ENCODE measurements around the gene ABI3BP.
"Not testable (repeated sequence)": the region's sequence is repeated elsewhere in the genome, so short reads cannot be mapped to it uniquely, and the experiment has no call there.

ABI3BP gene

DNA sequence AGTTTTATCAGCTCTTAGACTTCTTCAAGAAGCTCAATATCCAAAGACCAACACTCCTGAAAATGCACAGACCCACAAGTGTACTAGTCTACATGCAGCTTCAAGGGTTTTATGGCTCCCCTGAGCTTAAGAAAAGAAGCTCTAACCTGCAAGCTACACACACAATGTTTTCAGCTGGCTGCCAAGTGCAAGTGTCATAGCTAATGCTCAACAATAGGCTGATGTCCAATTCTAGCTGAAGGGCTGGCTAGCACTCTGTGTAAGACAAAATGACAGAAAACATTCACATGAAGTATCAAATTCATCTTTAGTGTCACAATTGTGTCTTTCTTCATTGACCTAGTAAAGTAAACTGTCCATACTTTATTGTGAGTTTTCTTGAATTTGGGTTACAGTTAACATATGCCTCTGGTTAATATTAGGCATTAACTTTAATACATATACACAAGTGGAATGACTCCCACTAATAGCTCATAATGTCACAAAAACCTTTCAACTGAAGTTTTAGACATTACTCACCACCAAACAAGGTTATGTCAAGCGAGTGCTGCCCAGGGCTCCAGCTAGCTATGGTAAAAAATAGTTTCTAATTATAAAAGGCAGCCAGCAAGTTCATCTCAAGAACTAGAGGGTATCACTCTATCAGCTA lies 15.1 kb downstream of the ABI3BP start:
- DNase-seq = no peak

DNA sequence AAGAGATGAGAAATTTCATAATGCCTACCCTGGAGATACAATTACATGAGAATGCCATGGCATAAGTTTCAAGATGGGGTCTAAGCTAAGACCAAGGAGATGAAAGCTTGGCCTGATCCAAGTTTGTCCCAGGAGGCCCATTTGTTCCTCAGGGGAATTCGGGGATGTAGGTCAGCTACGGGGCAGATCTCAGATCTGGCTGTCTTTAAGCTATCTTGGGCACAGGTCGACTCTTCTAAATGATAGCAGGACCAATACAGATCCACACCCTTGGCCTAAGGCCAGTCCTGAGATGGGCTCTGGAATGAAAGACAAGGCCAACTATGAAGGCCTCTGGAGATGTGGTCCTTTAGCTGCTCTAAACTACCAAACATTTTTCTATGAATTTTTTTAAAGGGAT lies 16.6 kb downstream of the ABI3BP start:
- no peak for DNase-seq

DNA sequence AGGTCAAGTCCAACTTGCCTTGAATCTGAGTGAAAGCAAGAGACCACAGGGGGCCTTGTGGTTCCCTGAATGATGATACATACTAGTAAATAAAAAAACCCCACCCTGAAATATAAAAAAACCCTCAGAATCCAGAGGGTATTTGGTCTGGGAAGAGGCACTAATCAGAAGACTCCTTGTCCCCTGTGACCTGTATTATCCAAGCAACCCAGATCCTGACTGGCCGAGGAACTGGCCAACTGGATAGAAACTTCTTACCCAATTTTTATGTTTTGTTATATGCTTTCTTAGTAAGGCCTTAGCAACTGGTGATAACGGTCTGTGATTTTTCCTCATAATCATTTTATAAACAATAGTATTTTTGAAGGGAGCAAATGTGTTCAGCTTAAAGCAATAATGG lies 17.5 kb downstream of the ABI3BP start:
- no peak for DNase-seq

DNA sequence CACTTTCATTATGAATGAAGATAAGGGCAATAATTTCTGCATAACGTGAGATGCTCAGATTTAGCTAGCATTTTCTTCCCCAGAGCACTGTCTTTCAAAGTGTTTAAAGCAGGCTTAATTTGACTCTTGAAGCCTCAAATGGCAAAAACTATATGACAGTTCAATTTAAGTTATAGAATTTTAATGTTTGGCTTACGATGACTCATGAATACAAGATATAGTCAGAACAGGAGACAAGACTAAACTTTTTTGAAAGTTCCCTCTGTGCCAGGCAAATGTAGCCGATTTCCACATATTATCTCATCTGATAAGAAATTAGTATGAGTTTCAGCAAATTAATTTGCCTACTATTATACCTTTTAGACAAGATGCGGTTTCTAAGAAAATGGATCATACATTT lies 19.6 kb downstream of the ABI3BP start:
- no peak for DNase-seq

DNA sequence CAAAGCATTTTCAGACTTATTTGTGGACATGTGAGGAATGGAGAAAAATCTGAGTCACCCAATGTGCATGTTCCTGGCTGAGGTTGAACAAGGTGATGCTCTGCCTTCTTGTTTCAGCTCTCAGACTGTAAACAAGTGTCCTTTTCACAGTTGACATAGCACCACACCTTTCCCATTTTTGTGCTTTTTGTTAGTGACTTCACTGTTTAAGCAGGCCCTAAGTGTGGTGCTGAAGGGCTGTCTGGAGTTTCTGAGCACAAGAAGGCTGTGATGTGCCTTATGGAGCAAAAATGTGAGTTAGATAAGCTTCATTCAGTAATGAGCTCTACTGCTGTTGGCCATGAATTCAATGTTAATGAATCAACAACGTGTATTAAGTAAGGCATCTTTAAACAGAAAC lies 20.4 kb downstream of the ABI3BP start:
- no peak for DNase-seq

DNA sequence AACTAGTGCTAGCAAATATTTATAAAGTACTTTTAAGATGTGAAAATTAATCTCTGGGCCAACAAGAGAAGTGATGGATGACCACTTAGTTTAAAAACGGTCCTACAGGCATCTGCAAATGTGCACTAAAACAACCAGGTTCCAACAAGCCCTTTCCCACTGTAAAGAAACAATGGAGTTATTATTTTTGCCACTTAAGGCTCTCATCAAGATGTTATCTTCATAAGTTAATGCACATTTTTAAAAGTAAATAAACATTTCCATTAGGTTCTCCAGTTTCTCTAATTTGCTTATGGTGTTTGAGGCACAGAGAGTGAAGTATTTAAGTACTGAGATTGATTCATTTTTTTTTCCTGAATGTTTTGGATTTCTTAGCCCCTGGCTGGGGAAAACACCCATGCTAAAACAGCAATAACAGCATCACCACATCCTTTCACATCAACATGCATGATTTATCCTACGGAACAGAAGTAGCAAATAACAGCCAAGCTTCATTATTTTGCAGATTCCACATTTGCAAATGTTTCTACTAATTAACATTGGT lies 20.8 kb downstream of the ABI3BP start:
- peak; percentile 8 for DNase-seq

DNA sequence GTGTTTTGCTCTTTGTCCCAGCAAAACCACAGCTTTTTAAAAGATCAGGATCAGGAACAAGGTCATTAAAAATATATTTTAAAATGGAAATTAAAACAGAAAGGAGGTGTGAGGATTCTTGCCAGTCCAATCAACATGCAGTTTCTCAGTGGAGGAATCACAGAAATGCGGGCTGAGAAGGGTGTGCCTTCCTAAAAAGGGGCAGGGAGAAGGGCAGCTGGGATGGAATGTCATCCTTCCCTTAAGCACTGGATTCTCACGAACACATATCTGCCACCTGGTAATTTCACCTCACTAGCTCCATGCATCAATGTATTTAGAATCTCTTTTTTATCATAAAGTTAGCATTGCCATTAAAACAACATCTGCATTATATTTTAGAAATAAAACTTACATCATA lies 21.4 kb downstream of the ABI3BP start:
- no peak for DNase-seq

DNA sequence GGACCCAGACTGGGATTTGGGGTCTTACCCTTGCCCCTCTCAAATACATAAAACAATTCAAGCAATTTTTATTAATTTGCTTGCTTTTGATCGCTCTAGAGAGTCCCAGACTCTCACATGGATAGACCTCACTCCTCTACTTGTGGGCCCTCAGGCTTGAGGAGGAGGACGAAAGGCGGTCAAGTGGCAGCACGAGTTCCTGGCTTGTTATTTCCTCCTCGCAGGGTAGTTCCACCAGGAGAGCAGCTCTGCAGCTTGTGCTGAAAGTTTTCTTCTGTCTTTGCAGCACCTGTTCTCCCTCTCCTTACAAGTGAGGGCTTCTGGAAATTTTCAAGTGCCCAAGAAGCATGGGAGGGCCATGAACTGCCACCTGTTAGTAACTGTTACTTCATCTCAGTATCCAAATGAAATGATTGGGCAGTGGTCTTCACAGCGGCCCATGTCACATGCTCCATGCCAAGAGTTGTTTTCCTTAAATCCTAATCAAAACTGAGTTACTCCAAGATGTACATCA lies 22.7 kb downstream of the ABI3BP start:
- DNase-seq = no peak

DNA sequence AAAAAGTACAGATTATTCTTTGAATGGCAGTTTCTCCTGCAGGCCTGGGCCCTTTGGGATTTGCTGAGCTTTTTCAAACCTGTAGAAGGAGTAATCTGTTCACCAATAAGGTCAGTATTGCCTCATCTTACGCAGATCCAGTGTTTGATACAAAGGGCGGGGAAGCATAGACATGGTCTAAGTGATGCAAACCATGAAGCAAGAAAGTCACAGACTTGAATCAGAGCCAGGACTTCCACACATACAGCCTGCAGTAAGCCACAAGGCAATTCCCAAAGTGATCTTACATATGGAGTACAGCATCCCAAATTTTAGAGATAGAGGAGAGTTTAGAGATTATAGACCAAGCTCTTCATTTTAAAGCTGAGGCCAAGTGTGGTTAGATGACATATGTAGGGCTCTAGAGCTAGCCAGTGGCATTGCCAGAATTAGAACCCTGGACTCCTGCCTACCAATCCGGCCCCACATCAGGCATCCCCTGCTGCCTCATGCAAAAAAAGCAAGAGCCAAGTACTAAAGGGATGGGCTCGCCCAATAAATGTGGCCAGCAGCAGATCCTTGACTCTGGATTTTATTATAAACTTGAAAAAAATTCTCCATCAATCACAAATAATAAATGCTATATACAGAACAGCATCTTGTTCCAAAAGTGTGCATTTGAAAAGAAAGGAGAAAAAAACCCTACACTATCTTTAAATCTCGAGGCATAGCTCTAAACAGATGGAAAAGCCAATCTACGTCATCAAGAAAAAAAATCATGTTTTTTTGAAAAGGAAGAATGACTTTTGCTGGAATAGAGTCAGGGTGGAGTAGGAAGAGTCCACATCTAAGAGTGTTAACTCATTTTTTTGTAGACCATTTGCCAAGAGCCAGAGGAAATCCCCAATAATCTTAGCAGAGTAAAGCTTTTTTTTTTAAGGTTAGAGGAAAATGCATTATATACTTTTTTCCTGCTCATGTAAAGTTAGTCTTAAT lies 24.0 kb downstream of the ABI3BP start:
- DNase-seq = no peak

DNA sequence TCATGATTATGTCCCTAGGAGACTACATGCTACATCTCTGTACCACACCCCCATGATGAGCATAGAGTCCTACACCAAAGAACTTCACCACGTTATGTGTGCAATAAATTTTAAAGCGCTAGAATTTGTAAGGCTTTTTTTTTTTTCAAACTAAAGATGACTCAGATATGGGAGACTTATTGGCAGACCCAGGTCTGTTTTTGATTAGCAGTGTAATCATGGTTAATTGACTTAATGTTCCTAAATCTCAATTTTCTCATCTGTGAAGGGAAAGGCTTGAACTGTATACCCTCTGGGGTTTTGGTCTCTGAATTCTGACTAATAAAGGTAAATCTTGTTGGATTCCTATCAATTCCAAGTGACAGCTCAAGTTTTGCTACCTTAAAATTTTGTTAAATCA lies 26.4 kb downstream of the ABI3BP start:
- DNase-seq = no peak

DNA sequence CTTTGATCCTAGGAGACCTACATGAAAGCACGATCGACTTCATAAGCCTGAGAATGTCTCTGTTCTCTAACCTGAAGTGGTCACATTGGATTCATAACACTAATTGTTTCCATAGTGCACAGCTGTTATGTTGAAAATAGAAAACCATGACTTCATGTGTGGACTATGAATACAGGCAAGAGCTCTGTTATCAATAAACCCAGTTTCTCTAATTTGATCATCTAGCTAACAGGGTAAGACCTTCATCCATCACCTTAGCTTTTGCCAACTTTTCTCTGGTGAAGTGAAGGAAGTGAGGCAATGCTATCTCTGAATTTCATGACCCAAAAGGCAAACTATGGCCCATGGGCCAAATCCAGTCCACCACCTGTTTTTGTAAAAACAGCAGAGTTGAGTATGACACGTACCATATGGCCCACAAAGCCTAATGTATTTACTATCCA lies 27.2 kb downstream of the ABI3BP start:
- DNase-seq = no peak

DNA sequence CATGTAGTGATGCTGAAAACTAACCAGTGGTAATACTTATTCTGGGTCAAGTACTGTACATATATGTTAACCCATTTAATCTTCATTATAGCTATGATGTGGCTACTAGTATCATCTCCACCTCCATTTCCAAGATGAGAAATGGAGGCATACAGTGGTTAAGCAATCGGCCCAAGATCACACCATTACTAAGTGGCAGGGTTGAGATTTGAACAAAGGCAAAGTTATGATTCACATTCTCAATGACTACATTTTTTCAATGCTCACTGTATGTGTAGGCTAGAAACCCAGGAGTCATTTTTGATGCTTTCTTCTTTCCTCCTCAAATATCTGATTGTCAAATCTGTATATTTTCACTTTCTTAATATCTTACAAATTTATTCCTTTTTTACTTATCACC lies 30.2 kb downstream of the ABI3BP start:
- DNase-seq = no peak

DNA sequence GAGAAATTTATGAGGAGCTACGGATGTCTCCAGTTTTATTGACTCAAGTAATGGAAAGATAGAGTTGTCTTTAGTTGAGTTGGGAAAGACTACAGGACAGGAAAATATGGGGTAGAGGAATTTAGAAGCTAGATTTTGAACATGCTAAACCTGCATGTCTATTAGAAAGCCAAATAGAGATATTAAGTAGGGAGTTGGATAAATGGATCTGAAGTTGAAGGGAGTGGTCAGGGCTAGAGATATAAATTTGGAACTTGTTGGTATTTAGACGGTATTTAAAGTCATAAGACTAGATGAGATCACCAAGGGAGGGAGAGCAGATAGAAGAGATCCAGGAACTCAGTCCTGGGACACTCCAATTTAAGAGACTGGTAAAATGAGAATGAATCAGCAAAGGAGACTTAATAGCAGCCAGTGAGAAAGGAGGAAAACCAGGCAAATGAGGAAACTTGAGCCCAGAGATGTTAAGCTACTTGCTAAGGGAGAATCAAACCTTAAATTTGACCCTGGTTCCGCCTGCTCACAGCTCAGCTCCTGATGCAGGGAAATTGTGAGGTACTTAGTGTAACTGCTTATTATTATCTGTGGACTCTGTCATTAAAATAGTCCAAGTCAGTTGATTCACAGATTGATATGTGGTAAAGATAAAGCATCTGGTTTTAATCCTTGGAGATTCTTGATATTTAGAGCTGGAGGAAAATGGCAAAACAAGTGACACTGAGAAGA lies 35.8 kb downstream of the ABI3BP start:
- no peak for DNase-seq

DNA sequence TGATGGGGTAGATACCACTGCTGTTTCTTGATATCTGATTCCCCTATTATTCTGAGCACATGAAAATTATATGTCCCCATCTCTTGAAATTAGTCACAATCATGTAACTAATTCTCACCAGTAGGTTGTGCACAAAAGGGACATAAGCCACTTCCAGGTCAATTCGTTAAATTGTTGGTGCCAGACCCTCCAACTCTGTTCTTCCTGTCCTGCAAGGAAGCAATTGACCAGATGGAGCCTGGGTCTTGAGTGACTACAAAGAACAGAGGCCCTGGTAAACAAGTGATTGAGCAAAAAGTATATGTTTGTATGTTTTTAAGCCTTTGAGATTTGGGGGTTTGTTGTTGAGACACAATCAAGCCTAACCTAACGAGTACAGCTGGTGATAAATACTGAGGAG lies 36.9 kb downstream of the ABI3BP start:
- DNase-seq = no peak

DNA sequence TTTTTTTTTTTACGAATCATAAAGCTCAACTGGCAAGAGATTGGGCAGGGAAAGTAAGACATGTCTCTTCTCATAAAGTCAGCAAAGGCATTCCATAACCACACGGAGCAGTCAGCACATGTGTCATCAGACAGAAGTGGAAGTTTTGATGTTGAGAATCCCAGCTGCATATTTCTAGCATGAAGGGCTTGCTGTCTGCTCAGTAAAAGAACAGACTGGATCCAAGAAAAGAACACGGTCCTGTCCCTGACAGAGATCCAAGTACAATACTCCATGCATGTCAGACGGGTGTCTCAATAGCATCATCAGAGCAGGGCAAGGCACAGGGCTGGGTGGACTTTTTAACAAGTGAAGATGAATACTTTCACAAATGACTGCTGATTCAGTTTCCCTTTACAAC lies 38.2 kb downstream of the ABI3BP start:
- DNase-seq = no peak

DNA sequence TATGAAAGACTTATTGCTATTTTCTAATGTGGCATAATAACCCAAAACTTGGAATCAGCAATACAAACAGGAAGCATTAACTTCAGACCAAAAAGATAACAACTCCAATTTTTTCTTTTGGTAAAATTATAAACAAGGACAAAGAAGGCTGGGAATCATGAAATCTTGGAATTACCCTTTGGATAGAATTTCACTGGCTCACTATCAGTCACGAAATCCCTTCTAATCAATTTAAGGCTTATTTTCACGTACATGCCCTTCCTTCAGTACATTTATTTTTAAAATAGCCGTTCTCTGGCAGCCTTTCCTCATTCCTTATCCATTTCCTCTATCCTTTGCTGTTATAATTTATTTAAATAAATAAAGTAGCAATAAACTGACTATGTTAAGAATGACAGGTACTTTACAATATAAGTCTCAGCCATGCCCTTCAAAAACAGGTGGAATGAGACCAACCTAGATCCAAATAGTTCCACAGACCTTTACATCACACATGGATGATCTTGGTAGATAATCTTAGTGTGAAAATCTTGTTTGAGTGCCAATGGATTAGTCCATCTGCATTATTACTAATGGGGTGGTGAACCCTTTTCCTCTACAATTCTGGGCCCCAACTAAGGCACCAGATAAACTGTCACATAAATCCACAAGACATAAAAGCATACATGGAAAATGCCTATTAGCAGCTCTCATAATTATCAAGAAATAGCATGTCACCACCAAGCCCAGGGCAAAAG lies 38.9 kb downstream of the ABI3BP start:
- no peak for DNase-seq

DNA sequence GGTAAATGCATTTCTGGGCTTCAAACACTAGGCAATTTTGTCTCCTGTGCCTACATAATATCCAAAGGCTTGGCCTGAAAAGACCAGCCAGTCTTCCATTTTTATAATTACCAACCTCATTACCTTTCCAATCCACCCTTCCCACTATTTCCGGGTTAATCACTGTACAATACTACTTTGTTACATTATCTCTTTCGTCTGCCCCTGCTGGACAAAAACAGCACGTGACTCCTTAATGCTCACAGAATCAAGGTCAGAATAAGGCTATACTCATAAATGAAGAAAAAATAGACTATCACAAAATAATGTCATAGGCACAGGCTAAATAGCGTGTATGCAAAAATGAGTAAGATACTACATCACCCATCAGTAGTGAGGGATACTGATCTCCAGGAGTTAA lies 40.1 kb downstream of the ABI3BP start:
- no peak for DNase-seq

DNA sequence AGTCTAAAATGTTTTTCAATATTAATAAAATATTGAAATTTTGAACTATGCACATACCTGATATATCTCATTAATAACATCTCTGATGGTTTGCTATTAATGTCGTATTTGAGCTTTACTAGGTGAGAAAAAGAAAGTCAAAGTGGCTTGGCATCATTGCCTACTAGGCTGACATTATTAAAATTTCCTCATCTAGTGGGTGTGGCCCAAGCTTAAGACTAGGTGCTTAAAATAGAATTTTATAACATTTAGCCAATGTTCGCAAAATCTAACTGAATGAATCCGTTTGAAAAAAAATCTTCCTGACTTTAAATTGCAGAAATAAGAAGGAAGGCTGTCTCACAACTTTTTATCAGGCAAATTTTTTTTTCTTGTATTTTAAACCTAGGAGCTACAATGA lies 46.1 kb downstream of the ABI3BP start:
- DNase-seq = no peak

DNA sequence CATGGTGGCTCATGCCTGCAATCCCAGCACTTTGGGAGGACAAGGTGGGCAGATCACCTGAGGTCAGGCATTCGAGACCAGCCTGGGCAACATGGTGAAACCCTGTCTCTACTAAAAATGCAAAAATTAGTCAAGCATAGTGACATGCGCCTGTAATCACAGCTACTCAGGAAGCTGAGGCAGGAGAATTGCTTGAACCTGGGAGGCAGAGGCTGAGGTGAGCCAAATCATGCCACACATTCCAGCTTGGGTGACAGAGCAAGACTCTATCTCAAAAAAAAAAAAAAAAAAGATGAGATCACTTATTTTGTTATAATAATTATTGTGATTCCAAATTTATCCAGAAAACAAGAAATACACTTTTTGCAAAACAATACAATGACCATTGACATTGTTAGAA lies 47.1 kb downstream of the ABI3BP start:
- DNase-seq = not testable (repeated sequence)

DNA sequence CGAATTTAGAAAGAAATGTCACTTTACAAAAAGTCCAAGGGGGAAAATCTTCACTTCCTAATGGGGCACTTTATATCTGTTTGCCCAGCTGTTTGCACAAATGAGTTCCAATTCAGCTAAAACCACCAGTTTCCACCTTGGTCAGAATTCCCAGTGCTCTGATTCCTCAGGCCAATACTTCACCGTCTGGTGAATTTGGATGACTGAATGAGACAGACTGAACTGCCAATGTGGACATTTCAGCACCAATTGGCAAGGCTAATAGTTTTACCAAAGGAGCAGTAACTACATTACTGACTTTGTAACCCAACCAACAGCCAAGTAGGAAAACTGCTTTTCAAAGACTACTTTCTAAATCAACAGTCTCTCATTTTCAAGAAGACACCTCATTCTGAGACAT lies 51.8 kb downstream of the ABI3BP start:
- no peak for DNase-seq

DNA sequence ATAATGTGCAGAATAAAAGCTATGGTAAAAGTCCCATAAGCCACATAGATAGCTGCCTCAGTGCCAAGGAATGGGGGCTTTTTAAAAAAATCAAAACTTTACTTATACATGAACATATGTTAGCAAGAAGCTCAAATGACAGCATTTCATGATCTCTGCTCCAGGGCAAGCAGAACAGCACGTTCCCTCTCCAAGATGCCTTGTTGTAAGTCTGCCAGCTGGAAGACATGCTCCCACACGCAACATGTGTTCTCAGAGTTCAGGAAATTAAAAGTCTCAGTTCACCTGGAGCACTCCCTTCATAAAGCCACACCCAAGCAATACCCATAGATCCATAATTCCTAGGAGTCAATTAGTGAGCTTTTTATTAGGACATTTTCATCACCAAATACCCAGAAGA lies 52.2 kb downstream of the ABI3BP start:
- DNase-seq = no peak

DNA sequence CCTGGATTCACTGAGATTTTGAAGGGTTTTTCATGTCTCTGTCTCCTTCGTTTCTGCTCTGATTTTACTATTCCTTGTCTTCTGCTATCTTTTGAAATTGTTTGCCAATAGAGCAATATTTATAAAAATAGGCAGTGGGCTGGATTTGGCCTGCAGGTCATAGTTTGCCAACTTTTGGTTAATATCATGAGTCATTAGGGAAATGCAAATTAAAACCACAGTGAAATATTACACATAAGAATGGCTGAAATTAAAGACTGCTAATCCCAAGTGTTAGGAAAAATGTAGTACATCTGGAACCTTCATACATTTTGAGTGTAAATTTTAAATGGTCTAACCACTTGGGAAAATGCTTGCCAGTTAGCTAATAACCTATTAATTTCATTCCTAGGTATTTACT lies 56.3 kb downstream of the ABI3BP start:
- no peak for DNase-seq
